Liver (tissue), 9 donors: Measurements from ENCODE around the gene CCBE1. TPM values are rescaled to one million over a fixed set of nuclear protein-coding genes. Genes with fewer than 3 reads are reported as not detected.

Experiments
- DNase-seq: peaks from one replicate; pipeline ENCODE4 v3.0.0-alpha.2; 2017; ENCODE audit warnings: low spot score
- H3K27ac ChIP-seq, 2 donors: one replicate each; pipeline ENCODE4 v1.7.0; 2013; ENCODE audit warnings: inconsistent platforms in 2 of 2, low read length in 2 of 2, control low read depth in 1 of 2, low read depth in 1 of 2, mild to moderate bottlenecking in 1 of 2
- H3K27me3 ChIP-seq, 4 donors: one replicate each; pipeline versions ENCODE4 v1.6.1 to v1.7.0; 2013; ENCODE audit warnings: low read length in 3 of 4, inconsistent platforms in 1 of 4, mild to moderate bottlenecking in 1 of 4, moderate library complexity in 1 of 4; ENCODE audit not compliant: control insufficient read depth in 4 of 4, insufficient read depth in 4 of 4
- H3K36me3 ChIP-seq, 4 donors: one replicate each; pipeline versions ENCODE4 v1.6.1 to v1.7.0; 2013; ENCODE audit warnings: low read length in 3 of 4, mild to moderate bottlenecking in 3 of 4, low read depth in 1 of 4, moderate library complexity in 1 of 4; ENCODE audit not compliant: control insufficient read depth in 4 of 4, insufficient read depth in 3 of 4
- H3K4me1 ChIP-seq, 4 donors: one replicate each; pipeline versions ENCODE4 v1.6.1 to v1.7.0; 2013; ENCODE audit warnings: low read length in 3 of 4, mild to moderate bottlenecking in 3 of 4, moderate library complexity in 1 of 4; ENCODE audit not compliant: control insufficient read depth in 4 of 4, insufficient read depth in 4 of 4
- H3K4me3 ChIP-seq, 3 donors: one replicate each; pipeline versions ENCODE4 v1.6.1 to v1.7.0; 2013; ENCODE audit warnings: low read length in 3 of 3, control low read depth in 1 of 3, low read depth in 1 of 3, mild to moderate bottlenecking in 1 of 3
- H3K9ac ChIP-seq, 2 donors: one replicate each; pipeline ENCODE4 v1.7.0; 2013; ENCODE audit warnings: low read length in 2 of 2, mild to moderate bottlenecking in 2 of 2, moderate library complexity in 2 of 2, control low read depth in 1 of 2, low read depth in 1 of 2
- H3K9me3 ChIP-seq, 4 donors: one replicate each; pipeline versions ENCODE4 v1.6.1 to v1.7.0; 2013; ENCODE audit warnings: low read length in 3 of 4; ENCODE audit not compliant: control insufficient read depth in 4 of 4
- EGR1 ChIP-seq, 2 donors: IDR thresholded peaks; 2 replicates each; pipeline ENCODE4 v1.6.1; 2016 to 2018; ENCODE audit warnings: antibody characterized with exemption in 2 of 2, low read depth in 2 of 2
- FOXA2 ChIP-seq: IDR thresholded peaks from 2 replicates; pipeline ENCODE4 v1.6.1; 2016; ENCODE audit warnings: antibody characterized with exemption
- GABPA ChIP-seq, 2 donors: IDR thresholded peaks in 1 of 2; conservative IDR thresholded peaks in 1 of 2; 2 replicates each; pipeline ENCODE4 v1.6.1; 2016; ENCODE audit warnings: antibody characterized with exemption in 2 of 2, mild to moderate bottlenecking in 1 of 2, moderate library complexity in 1 of 2
- HNF4A ChIP-seq, 2 donors: conservative IDR thresholded peaks; 2 replicates each; pipeline ENCODE4 v1.6.1; 2016; ENCODE audit warnings: antibody characterized with exemption in 2 of 2, mild to moderate bottlenecking in 2 of 2
- JUND ChIP-seq, 2 donors: IDR thresholded peaks; 2 replicates each; pipeline ENCODE4 v1.6.1; 2016; ENCODE audit warnings: antibody characterized with exemption in 2 of 2
- NR2F2 ChIP-seq: IDR thresholded peaks from 2 replicates; pipeline ENCODE4 v1.6.1; 2016; ENCODE audit warnings: antibody characterized with exemption
- RAD21 ChIP-seq, 2 donors: IDR thresholded peaks; 2 replicates each; pipeline ENCODE4 v1.6.1; 2016; ENCODE audit warnings: antibody characterized with exemption in 2 of 2, mild to moderate bottlenecking in 2 of 2
- RXRA ChIP-seq, 2 donors: IDR thresholded peaks; 2 replicates each; pipeline ENCODE4 v1.6.1; 2017 to 2018; ENCODE audit warnings: antibody characterized with exemption in 2 of 2, mild to moderate bottlenecking in 1 of 2
- SP1 ChIP-seq: IDR thresholded peaks from 2 replicates; pipeline ENCODE4 v1.6.1; 2018; ENCODE audit warnings: antibody characterized with exemption, mild to moderate bottlenecking
- ZBTB33 ChIP-seq: IDR thresholded peaks from 2 replicates; pipeline ENCODE4 v1.6.1; 2016; ENCODE audit warnings: antibody characterized with exemption
- WGBS: extraction: QIAGEN DNeasy Blood & Tissue Kit; methylation state at CpG from one replicate; pipeline ENCODE4 v1.1.7; 2013; 5-methylcytosine and 5-hydroxymethylcytosine counted together
- polyA plus RNA-seq, 2 donors: library from polyadenylated mRNA; stranded (reverse) in 1 of 2; unstranded in 1 of 2; fragments of 200-250 nt in 1 of 2; fragments of >200 nt in 1 of 2; fragmentation: Nextera tagmentation in 1 of 2; extraction: Ambion mirVana in 1 of 2; gene quantifications; one replicate each; pipeline versions ENCODE4 v1.2.1 to v1.2.3, GENCODE V29; 2013 to 2015
- total RNA-seq, 2 donors: library from RNA; depleted of rRNA; stranded (reverse); fragments of >200 nt; gene quantifications; one replicate each; pipeline ENCODE4 v1.2.3, GENCODE V29; 2014
- donor health status: healthy.
- donor health status: healthy.
- donor health status: healthy.
- donor health status: healthy.
- donor health status: healthy.

CCBE1 gene
- total and polyA plus RNA-seq, 4 donors = 1.8 to 2.6 (median 2.2) TPM

DNA sequence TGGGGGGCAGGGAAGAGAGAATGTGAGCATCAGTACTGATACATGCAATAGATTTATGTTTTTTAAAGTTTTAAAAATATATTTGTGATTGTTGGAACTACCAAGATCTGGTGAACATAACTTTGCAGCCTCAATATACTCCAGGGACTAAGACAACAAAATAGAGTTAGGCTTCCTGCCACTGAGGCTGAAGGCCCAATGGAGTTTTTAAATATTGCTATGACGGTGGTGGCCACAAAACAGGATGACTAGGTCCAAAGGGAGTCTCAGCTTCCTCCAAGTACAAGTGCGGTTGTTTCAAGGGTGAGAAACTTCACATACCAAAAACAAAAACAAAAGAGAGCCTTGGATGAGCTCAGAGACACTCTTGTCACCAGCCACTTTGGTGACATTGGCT is 72.9 kb downstream of the CCBE1 start (continued):
- TF ChIP-seq GABPA (IDR thresholded peaks at IDR 0.05 in 1 of 2, conservative IDR thresholded peaks at IDR 0.05 in 1 of 2) = no peak

DNA sequence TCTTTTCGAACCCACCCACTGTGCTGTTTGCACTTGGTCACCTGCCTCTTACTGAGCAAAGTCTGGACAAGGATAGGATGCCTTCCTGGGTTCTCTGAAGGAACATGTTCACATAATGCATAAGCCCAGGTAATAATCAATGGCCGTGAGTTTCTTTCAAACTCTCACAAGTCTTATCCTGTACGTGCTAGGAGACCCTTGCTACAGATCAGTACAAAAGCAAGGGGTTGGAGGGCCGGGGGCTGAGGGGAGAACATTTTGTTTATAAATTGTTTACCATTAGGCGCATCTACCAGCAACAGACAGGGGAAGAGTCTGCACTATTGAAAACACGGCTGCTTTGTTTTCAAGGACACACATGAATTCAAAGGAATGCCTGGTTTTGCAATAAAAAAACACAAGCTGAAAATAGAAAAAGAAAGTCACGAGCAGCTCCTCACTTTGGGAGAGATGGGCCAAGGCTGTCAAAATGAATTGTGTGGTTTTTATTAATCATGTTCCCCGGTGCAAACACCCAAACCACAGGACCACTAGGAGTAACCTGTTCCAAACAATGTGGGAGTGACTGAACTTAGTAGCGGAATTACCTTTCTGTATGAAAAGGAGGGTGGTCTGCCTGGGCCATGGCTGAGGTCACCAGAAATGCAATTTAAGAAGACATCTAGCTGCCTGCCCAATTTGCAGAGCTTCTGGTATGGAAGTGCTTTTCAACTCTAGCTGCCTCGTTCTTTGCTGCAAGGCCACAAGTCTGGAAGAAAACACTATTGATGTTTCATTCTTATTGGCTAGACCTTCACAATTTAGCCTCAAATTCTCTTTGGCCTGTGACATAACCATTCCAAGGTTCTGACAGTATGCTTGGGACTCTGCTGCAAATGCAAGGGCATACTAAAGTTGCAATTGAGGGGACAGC is 73.5 kb downstream of the CCBE1 start:
- H3K9ac ChIP-seq = no peak overlapping the region
- no peaks in the 10 kb centered on the region for H3K9me3 ChIP-seq
- H3K4me3 ChIP-seq = no peak overlapping the region
- no peaks in the 10 kb centered on the region for H3K4me1 ChIP-seq
- no peaks in the 10 kb centered on the region for H3K36me3 ChIP-seq
- DNase-seq = no peak
- peaks cover 0 to 2% (median 0%) of the 10 kb centered on the region in 4 donors for H3K27me3 ChIP-seq
- no peak overlapping the region for H3K27ac ChIP-seq
- WGBS = 52% methylated on average over 10 of the region's 10 CpGs
- TF ChIP-seq NR2F2 = no peak
- no peak for TF ChIP-seq EGR1 (IDR thresholded peaks at IDR 0.05; ENCODE audit: low read depth in 2 of 2)
- no peak for TF ChIP-seq ZBTB33
- no peak for TF ChIP-seq RAD21 (IDR thresholded peaks at IDR 0.05)
- TF ChIP-seq JUND (IDR thresholded peaks at IDR 0.05) = no peak
- no peak for TF ChIP-seq SP1

GRCh38 chr18:59621027-59621426 is 76.2 kb downstream of the CCBE1 start:
- Histone ChIP-seq H3K4me1 (no peaks in the 10 kb centered on the region), H3K27me3 (peaks cover 0 to 2% (median 0%) of the 10 kb centered on the region in 4 donors), H3K4me3 (no peak overlapping the region), H3K36me3 (no peaks in the 10 kb centered on the region), H3K9ac (no peak overlapping the region), H3K27ac (no peak overlapping the region), H3K9me3 (no peaks in the 10 kb centered on the region)
- DNase-seq = no peak
- no peak for TF ChIP-seq ZBTB33
- TF ChIP-seq FOXA2 = no peak

DNA sequence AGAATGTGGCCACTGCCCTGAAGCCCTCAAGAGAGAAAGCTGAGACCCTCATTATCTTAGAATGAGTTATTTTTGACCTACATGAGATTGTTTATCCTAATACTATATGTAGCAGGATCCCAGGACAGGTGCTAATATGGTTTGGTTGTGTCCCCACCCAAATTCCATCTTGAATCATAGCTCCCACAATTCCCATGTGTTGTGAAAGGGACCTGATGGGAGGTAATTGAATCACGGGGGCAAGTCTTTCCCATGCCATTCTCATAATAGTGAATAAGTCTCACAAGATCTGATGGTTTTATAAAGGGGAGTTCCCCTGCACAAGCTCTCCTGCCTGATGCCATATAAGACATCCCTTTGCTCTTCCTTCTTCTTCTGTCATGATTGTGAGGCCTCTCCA is 76.8 kb downstream of the CCBE1 start:
- Histone ChIP-seq H3K27me3 (peaks cover 0 to 2% (median 0%) of the 10 kb centered on the region in 4 donors), H3K27ac (no peak overlapping the region), H3K4me3 (no peak overlapping the region), H3K4me1 (no peaks in the 10 kb centered on the region), H3K36me3 (no peaks in the 10 kb centered on the region), H3K9ac (no peak overlapping the region), H3K9me3 (no peaks in the 10 kb centered on the region)
- WGBS = 71% methylated on average over 1 of the region's 1 CpG
- DNase-seq = no peak
- TF ChIP-seq RXRA (IDR thresholded peaks at IDR 0.05) (no peak), HNF4A (conservative IDR thresholded peaks at IDR 0.05) (no peak)
